Endothelial cell of umbilical vein (primary cell): ENCODE results near the gene APOLD1. TPM values are rescaled to one million over a fixed set of nuclear protein-coding genes. Genes with fewer than 3 reads are reported as not detected.
A peak's percentile ranks its signal among the peaks of the same experiment; 100 is the strongest.

Experiments
- BruUV-seq: library from RNA; stranded (reverse); fragments of 400-500 nt; replicated peaks from 2 replicates; lab custom pipeline; 2021; lab: Mats Ljungman, UMichigan
- CTCF ChIA-PET: fragments of 300-600, 350-600 bp; sonication (Branson Sonifier 250); formaldehyde crosslinking; loops from one replicate; lab custom pipeline; 2021; ENCODE audit warnings: antibody characterized with exemption, inconsistent platforms; lab: Charles Lee
- POLR2A ChIA-PET: fragments of 300-600, 350-600 bp; sonication (Branson Sonifier 250); formaldehyde crosslinking; loops from one replicate; lab custom pipeline; 2021; ENCODE audit warnings: antibody characterized with exemption, inconsistent platforms; lab: Charles Lee
- DNase-seq: peaks from one replicate; pipeline ENCODE4 v3.0.0-alpha.2; 2011; ENCODE audit warnings: low read depth, low spot score
- FAIRE-seq: peaks from 2 replicates; lab custom pipeline; 2011; peaks lifted over from hg19 to GRCh38; lab: Jason Lieb, UNC
- H2AFZ ChIP-seq: 2 replicates; pipeline ENCODE4 v1.6.0; 2012; ENCODE audit warnings: low read depth, low read length, control low read depth, inconsistent platforms
- H3K27ac ChIP-seq: 2 replicates; pipeline ENCODE4 v1.5.1; 2011; ENCODE audit warnings: low read depth, mild to moderate bottlenecking, control low read depth, low read length, moderate library complexity; ENCODE audit not compliant: insufficient read depth
- H3K27me3 ChIP-seq, 2 experiments: 2 replicates each; pipeline versions ENCODE4 v1.6.0 to v1.6.1; 2011; ENCODE audit warnings: low read length in 2 of 2, mixed read lengths in 1 of 2; ENCODE audit not compliant: control insufficient read depth in 2 of 2, insufficient read depth in 2 of 2
- H3K36me3 ChIP-seq, 2 experiments: 2 replicates in 1 of 2; 3 replicates in 1 of 2; pipeline ENCODE4 v1.5.1; 2011; ENCODE audit warnings: low read length in 2 of 2, mild to moderate bottlenecking in 1 of 2, moderate library complexity in 1 of 2; ENCODE audit not compliant: control insufficient read depth in 2 of 2, insufficient read depth in 2 of 2; ENCODE audit errors: extremely low read depth in 1 of 2
- H3K4me1 ChIP-seq: 3 replicates; pipeline ENCODE4 v1.5.1; 2011; ENCODE audit warnings: mild to moderate bottlenecking, low read length; ENCODE audit not compliant: control insufficient read depth, insufficient read depth; ENCODE audit errors: extremely low read depth
- H3K4me2 ChIP-seq: 2 replicates; pipeline ENCODE4 v1.6.1; 2011; ENCODE audit warnings: low read length, control low read depth, mixed read lengths; ENCODE audit not compliant: insufficient read depth
- H3K4me3 ChIP-seq, 3 experiments: fragments of 200-600 bp in 1 of 3; sonication (generic), shearing (Covaris generic) in 1 of 3; replicated peaks in 1 of 3; 2 replicates each; pipeline ENCODE4 v1.5.1; 2011 to 2016; ENCODE audit warnings: control low read depth in 3 of 3, low read length in 3 of 3, mild to moderate bottlenecking in 2 of 3, inconsistent platforms in 1 of 3, low read depth in 1 of 3, moderate library complexity in 1 of 3; ENCODE audit not compliant: insufficient read depth in 1 of 3
- H3K79me2 ChIP-seq: 2 replicates; pipeline ENCODE4 v1.6.0; 2012; ENCODE audit warnings: low read length, inconsistent platforms; ENCODE audit not compliant: control insufficient read depth, insufficient read depth
- H3K9ac ChIP-seq: replicated peaks from 2 replicates; pipeline ENCODE3; 2011; ENCODE audit warnings: low read length, control low read depth; ENCODE audit not compliant: insufficient read depth; ENCODE audit errors: extremely low read depth
- H3K9me1 ChIP-seq: replicated peaks from 3 replicates; pipeline ENCODE4 v1.6.0; 2011; ENCODE audit warnings: mild to moderate bottlenecking, low read length; ENCODE audit not compliant: control insufficient read depth, insufficient read depth; ENCODE audit errors: extremely low read depth
- H3K9me3 ChIP-seq: replicated peaks from 2 replicates; pipeline ENCODE4 v1.5.1; 2012; ENCODE audit warnings: low read length, inconsistent platforms; ENCODE audit not compliant: control insufficient read depth, insufficient read depth
- H4K20me1 ChIP-seq: replicated peaks from 2 replicates; pipeline ENCODE3; 2011; ENCODE audit warnings: mild to moderate bottlenecking, low read length; ENCODE audit not compliant: control insufficient read depth, insufficient read depth; ENCODE audit errors: extremely low read depth
- EZH2 ChIP-seq: IDR thresholded peaks from 2 replicates; pipeline ENCODE4 v1.6.1; 2012; ENCODE audit warnings: borderline replicate concordance, low read depth, mild to moderate bottlenecking, moderate library complexity, low read length, inconsistent platforms; ENCODE audit not compliant: severe bottlenecking
- FOS ChIP-seq: IDR thresholded peaks from 2 replicates; pipeline ENCODE4 v1.6.1; 2011; ENCODE audit warnings: mild to moderate bottlenecking, low read length, moderate library complexity, borderline replicate concordance; ENCODE audit not compliant: insufficient read depth
- GATA2 ChIP-seq: IDR thresholded peaks from 2 replicates; pipeline ENCODE4 v1.7.0; 2011; ENCODE audit warnings: low read depth, mild to moderate bottlenecking, moderate library complexity, mixed read lengths, low read length; ENCODE audit not compliant: insufficient read length, insufficient read depth
- JUN ChIP-seq: IDR thresholded peaks from 2 replicates; pipeline ENCODE4 v1.6.1; 2011; ENCODE audit warnings: borderline replicate concordance, low read depth; ENCODE audit not compliant: insufficient read length, insufficient read depth
- MYC ChIP-seq: IDR thresholded peaks from one replicate; pipeline ENCODE4 v1.6.1; 2011; ENCODE audit warnings: mild to moderate bottlenecking, low read depth, low read length
- POLR2A ChIP-seq: IDR thresholded peaks from 2 replicates; pipeline ENCODE4 v1.6.1; 2012; ENCODE audit warnings: low read depth, mild to moderate bottlenecking, control low read depth, low read length
- POLR2AphosphoS5 ChIP-seq: IDR thresholded peaks from 2 replicates; pipeline ENCODE4 v1.6.1; 2012; ENCODE audit warnings: low read depth, mild to moderate bottlenecking, control low read depth, low read length, moderate library complexity; ENCODE audit not compliant: insufficient read depth
- dilution Hi-C: fragments of 300-500 bp; cut with MboI; formaldehyde crosslinking; loops from one replicate; pipeline ENCODE4 v1.15.0; 2019; ENCODE audit warnings: low sequenced_read_pairs; ENCODE audit not compliant: extremely low pct_ligation_motif_present
- intact Hi-C: fragments of 100-400 bp; cut with micrococcal nuclease; formaldehyde crosslinking; loops from one replicate; pipeline ENCODE4 v1.10.0; 2022
- polyA plus RNA-seq, 4 experiments: library from polyadenylated mRNA; depleted of rRNA in 3 of 4; stranded (reverse) in 3 of 4; unstranded in 1 of 4; fragments of >200 nt; gene quantifications; 2 replicates each; pipeline versions ENCODE4 v1.2.1 to v1.2.3, GENCODE V29; 2011 to 2012; ENCODE audit warnings: missing spikeins in 1 of 4
- total RNA-seq: library from RNA; stranded (reverse); gene quantifications from 2 replicates; pipeline ENCODE4 v1.2.3, GENCODE V29; 2021
- TF ChIP-seq, protein P1 (sequence below), 2 donors: IDR thresholded peaks; 1 replicate in 1 of 2; 2 replicates in 1 of 2; pipeline ENCODE4 v1.5.1; 2011; ENCODE audit warnings: low read length in 2 of 2, mild to moderate bottlenecking in 2 of 2, moderate library complexity in 2 of 2, control low read depth in 1 of 2, inconsistent platforms in 1 of 2, low read depth in 1 of 2; ENCODE audit not compliant: insufficient read depth in 1 of 2; ENCODE audit errors: extremely low read depth in 1 of 2
- TF ChIP-seq, protein P2 (sequence below): IDR thresholded peaks from 2 replicates; pipeline ENCODE4 v1.6.1; 2011; ENCODE audit not compliant: insufficient read depth, insufficient read length

The APOLD1 gene
- total and polyA plus RNA-seq, 2 donors (not counting 3 experiments of a cell fraction or from before 2014, with no cell fraction given), result 3.7 to 6.0 TPM

DNA sequence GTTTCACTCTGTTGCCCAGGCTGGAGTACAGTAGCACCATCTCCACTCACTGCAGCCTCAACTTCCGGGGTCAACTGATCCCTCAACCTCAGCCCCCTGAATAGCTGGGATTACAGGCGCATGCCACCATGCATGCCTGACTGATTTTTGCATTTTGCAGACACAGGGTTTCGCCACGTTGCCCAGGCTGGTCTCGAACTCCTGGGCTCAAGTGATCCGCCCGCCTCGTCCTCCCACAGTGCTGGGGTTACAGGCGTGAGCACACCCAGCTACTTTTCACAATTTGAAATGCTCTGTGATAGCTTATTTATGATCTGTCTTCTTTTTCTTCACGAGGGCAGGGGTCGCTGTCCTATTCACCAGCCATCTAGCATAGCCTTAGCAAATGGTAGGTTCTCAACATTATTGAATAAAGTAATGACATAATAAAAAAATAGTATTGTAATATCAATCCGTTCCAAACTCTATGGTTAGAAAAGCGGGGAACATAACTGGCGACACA is 27.2 kb downstream of the APOLD1 start:
- BruUV-seq, result no TSS peak
- H3K27ac ChIP-seq, result peak overlapping the region; percentile 94
- peaks cover 0 to 1% of the 10 kb centered on the region in 2 experiments for H3K36me3 ChIP-seq
- H2AFZ ChIP-seq, result peak overlapping the region; percentile 10
- FAIRE-seq (no peak), DNase-seq (no peak)
- no peak overlapping the region for H3K4me3 ChIP-seq
- peaks cover 28% of the 10 kb centered on the region for H3K4me1 ChIP-seq
- dilution Hi-C loops, result no loop called here
- intact Hi-C loops, result loop anchor here (1.0 kb wide), 1 partner anchor 24 kb away; no protein-coding TSS in a partner anchor
- CTCF ChIA-PET, result interaction anchor here (0.8 to 2.3 kb wide), 11 partner anchors 9 to 420 kb away, joined by 3 to 12 read pairs (median 4); partner anchors contain the start of gene GPRC5A
- H3K9ac ChIP-seq, result no peak overlapping the region
- no peaks in the 10 kb centered on the region for H3K9me3 ChIP-seq
- POLR2A ChIA-PET, result interaction anchor here (0.6 to 1.4 kb wide), 2 partner anchors 79 to 718 kb away, joined by 3 to 5 read pairs; partner anchors contain the start of gene GPRC5A
- no peaks in the 10 kb centered on the region for H4K20me1 ChIP-seq
- H3K9me1 ChIP-seq, result no peaks in the 10 kb centered on the region
- H3K27me3 ChIP-seq, result no peaks in the 10 kb centered on the region
- H3K79me2 ChIP-seq, result peaks cover 45% of the 10 kb centered on the region
- no peak for TF ChIP-seq MYC
- TF ChIP-seq GATA2, result no peak
- TF ChIP-seq EZH2, result no peak
- no peak for TF ChIP-seq FOS
- TF ChIP-seq POLR2A, result no peak
- TF ChIP-seq JUN, result no peak
- TF ChIP-seq, protein P1, sequence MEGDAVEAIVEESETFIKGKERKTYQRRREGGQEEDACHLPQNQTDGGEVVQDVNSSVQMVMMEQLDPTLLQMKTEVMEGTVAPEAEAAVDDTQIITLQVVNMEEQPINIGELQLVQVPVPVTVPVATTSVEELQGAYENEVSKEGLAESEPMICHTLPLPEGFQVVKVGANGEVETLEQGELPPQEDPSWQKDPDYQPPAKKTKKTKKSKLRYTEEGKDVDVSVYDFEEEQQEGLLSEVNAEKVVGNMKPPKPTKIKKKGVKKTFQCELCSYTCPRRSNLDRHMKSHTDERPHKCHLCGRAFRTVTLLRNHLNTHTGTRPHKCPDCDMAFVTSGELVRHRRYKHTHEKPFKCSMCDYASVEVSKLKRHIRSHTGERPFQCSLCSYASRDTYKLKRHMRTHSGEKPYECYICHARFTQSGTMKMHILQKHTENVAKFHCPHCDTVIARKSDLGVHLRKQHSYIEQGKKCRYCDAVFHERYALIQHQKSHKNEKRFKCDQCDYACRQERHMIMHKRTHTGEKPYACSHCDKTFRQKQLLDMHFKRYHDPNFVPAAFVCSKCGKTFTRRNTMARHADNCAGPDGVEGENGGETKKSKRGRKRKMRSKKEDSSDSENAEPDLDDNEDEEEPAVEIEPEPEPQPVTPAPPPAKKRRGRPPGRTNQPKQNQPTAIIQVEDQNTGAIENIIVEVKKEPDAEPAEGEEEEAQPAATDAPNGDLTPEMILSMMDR (IDR thresholded peaks at IDR 0.05; ENCODE audit: extremely low read depth in 1 of 2, insufficient read depth in 1 of 2, low read depth in 1 of 2, low read length in 2 of 2), result no peak
- TF ChIP-seq, protein P2, sequence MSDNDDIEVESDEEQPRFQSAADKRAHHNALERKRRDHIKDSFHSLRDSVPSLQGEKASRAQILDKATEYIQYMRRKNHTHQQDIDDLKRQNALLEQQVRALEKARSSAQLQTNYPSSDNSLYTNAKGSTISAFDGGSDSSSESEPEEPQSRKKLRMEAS, result no peak
- no peak for TF ChIP-seq POLR2AphosphoS5
- no peak overlapping the region for H3K4me2 ChIP-seq
